Loucy (cell line): ENCODE data around the gene CPZ.

Experiments used
- H2AFZ ChIP-seq: fragments of 200-600 bp; sonication (generic); 2 replicates; pipeline ENCODE4 v1.6.0; 2016; ENCODE audit warnings: antibody characterized with exemption, mild to moderate bottlenecking, low read length, moderate library complexity
- H3F3A ChIP-seq: fragments of 200-600 bp; 2 replicates; pipeline ENCODE4 v1.6.0; 2016; ENCODE audit warnings: antibody characterized with exemption, low read depth, mild to moderate bottlenecking
- H3K27me3 ChIP-seq: fragments of 200-600 bp; sonication (generic); 2 replicates; pipeline ENCODE4 v1.6.1; 2014; ENCODE audit warnings: low read length, mild to moderate bottlenecking; ENCODE audit not compliant: insufficient read depth, poor library complexity, severe bottlenecking
- H3K36me3 ChIP-seq: fragments of 200-600 bp; sonication (generic); 2 replicates; pipeline ENCODE4 v1.6.1; 2016; ENCODE audit warnings: low read length; ENCODE audit not compliant: insufficient read depth
- H3K4me1 ChIP-seq: fragments of 200-600 bp; sonication (generic); 2 replicates; pipeline ENCODE4 v1.5.1; 2014; ENCODE audit warnings: low read length, mild to moderate bottlenecking; ENCODE audit not compliant: insufficient read depth, poor library complexity, severe bottlenecking
- H3K4me2 ChIP-seq: fragments of 200-600 bp; sonication (generic); 2 replicates; pipeline ENCODE4 v1.6.0; 2014; ENCODE audit warnings: antibody characterized with exemption, low read length, low read depth, mild to moderate bottlenecking; ENCODE audit not compliant: poor library complexity, severe bottlenecking
- H3K4me3 ChIP-seq: fragments of 200-600 bp; sonication (generic); 2 replicates; pipeline ENCODE4 v1.5.1; 2014; ENCODE audit warnings: low read length, mild to moderate bottlenecking, mixed read lengths; ENCODE audit not compliant: poor library complexity, severe bottlenecking
- H3K79me2 ChIP-seq: fragments of 200-600 bp; sonication (generic); 2 replicates; pipeline ENCODE4 v1.6.1; 2014; ENCODE audit warnings: low read length; ENCODE audit not compliant: insufficient read depth
- H3K9ac ChIP-seq: fragments of 200-600 bp; sonication (generic); 2 replicates; pipeline ENCODE4 v1.6.0; 2014; ENCODE audit warnings: mild to moderate bottlenecking, low read depth, low read length, moderate library complexity; ENCODE audit not compliant: poor library complexity, severe bottlenecking
- H3K9me2 ChIP-seq: fragments of 200-600 bp; sonication (generic); replicated peaks from 2 replicates; pipeline ENCODE4 v1.6.1; 2016; ENCODE audit warnings: low read depth, low read length, mixed read lengths
- H3K9me3 ChIP-seq: fragments of 200-600 bp; sonication (generic); 2 replicates; pipeline ENCODE4 v1.6.1; 2014; ENCODE audit warnings: mild to moderate bottlenecking, antibody characterized with exemption, low read length, low read depth; ENCODE audit not compliant: insufficient read depth
- H4K20me1 ChIP-seq: fragments of 200-600 bp; sonication (generic); 2 replicates; pipeline ENCODE4 v1.6.0; 2014; ENCODE audit warnings: antibody characterized with exemption, low read length, mild to moderate bottlenecking; ENCODE audit not compliant: insufficient read depth, poor library complexity, severe bottlenecking
- EZH2phosphoT487 ChIP-seq: fragments of 200-600 bp; IDR thresholded peaks from 2 replicates; pipeline ENCODE4 v1.6.1; 2018; ENCODE audit warnings: antibody characterized with exemption, mild to moderate bottlenecking, moderate library complexity, borderline replicate concordance
- TF ChIP-seq, protein P1 (sequence below): fragments of 200-600 bp; sonication (generic); conservative IDR thresholded peaks from 2 replicates; pipeline ENCODE4 v1.5.1; 2014; ENCODE audit warnings: mild to moderate bottlenecking, antibody characterized with exemption, low read length

CPZ gene

DNA sequence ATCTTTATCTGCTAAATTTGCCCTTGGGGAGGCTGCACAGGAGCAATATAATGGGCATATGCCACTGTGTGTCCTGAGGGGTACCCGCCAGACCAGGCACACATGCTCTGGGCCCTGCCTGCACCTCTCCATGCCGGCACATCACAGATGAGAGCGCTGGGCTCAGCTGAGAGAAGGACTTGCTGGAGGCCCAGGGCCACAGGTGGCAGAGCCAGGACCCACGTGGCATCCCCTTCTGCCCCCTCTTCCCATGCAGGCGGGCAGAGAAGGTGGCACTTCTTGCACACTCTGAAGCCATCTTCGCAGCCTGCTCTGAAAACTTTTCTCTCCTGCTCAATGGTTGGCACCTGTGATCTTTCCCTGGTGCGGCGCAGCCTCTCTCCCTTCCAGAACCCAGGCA lies 20.1 kb downstream of the CPZ start:
- H3K9me2 ChIP-seq = no peaks in the 10 kb centered on the region
- no peaks in the 10 kb centered on the region for H3F3A ChIP-seq
- no peaks in the 10 kb centered on the region for H3K27me3 ChIP-seq
- H3K4me3 ChIP-seq = no peak overlapping the region
- H3K4me2 ChIP-seq = no peak overlapping the region
- no peaks in the 10 kb centered on the region for H3K36me3 ChIP-seq
- no peak for TF ChIP-seq EZH2phosphoT487
- TF ChIP-seq, protein P1, sequence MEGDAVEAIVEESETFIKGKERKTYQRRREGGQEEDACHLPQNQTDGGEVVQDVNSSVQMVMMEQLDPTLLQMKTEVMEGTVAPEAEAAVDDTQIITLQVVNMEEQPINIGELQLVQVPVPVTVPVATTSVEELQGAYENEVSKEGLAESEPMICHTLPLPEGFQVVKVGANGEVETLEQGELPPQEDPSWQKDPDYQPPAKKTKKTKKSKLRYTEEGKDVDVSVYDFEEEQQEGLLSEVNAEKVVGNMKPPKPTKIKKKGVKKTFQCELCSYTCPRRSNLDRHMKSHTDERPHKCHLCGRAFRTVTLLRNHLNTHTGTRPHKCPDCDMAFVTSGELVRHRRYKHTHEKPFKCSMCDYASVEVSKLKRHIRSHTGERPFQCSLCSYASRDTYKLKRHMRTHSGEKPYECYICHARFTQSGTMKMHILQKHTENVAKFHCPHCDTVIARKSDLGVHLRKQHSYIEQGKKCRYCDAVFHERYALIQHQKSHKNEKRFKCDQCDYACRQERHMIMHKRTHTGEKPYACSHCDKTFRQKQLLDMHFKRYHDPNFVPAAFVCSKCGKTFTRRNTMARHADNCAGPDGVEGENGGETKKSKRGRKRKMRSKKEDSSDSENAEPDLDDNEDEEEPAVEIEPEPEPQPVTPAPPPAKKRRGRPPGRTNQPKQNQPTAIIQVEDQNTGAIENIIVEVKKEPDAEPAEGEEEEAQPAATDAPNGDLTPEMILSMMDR = no peak
- no peak overlapping the region for H3K9ac ChIP-seq
- H2AFZ ChIP-seq = no peak overlapping the region
- H3K9me3 ChIP-seq = peaks cover 5% of the 10 kb centered on the region; the same call in 1 of the 2 replicates
- no peaks in the 10 kb centered on the region for H3K4me1 ChIP-seq
- H4K20me1 ChIP-seq = no peaks in the 10 kb centered on the region
- no peaks in the 10 kb centered on the region for H3K79me2 ChIP-seq

DNA sequence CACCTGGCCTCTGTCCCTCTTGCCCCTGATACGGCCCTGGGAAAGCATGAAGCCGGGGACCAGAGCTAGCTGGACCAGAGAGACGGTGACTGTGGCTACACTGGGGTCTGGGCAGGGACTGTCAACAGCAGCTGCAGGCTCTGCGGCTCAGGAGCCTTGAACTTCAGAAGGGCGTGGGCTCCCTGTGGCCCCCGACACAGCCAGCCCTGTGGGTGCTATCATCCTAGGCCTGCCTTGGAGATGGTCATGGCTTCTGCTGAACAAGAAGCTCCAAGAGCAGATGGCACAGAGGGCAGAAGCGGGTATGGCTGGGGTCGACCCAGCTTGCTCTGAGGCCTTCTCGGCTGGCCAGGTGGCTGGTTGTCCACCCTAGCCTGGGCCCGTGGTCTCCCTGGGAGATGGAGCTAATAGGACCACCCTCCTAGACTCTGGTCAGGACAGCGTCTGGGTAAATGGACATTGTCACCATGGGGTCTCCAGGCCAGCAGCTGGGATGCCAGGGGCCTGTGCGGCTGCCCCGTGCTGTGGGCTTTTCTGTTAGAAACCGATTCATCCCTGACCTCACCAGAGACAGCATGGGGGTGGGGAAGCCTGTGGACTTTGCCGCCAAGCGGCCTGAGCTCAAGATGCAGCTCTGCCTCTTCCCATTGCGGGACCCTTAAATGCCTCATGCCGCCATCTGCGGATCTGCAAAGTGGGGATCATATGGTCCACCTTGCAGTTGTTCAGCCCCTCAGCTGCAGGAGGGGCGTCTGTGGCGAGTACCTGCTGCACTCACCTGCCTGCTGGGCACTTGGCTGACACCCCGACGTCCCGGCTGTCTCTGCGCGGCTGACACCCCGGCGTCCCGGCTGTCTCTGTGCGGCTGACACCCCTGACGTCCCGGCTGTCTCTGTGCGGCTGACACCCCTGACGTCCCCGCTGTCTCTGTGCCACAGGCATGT lies 21.1 kb downstream of the CPZ start:
- Histone ChIP-seq H3K4me1 (no peaks in the 10 kb centered on the region), H3F3A (no peaks in the 10 kb centered on the region), H3K27me3 (no peaks in the 10 kb centered on the region), H3K9ac (no peak overlapping the region), H3K79me2 (no peaks in the 10 kb centered on the region), H3K9me2 (no peaks in the 10 kb centered on the region), H3K36me3 (no peaks in the 10 kb centered on the region), H3K4me2 (no peak overlapping the region), H4K20me1 (no peaks in the 10 kb centered on the region), H3K9me3 (peaks cover 8% of the 10 kb centered on the region; the same call in 1 of the 2 replicates), H3K4me3 (no peak overlapping the region), H2AFZ (no peak overlapping the region)
- no peak for TF ChIP-seq EZH2phosphoT487
- TF ChIP-seq, protein P1 = no peak

DNA sequence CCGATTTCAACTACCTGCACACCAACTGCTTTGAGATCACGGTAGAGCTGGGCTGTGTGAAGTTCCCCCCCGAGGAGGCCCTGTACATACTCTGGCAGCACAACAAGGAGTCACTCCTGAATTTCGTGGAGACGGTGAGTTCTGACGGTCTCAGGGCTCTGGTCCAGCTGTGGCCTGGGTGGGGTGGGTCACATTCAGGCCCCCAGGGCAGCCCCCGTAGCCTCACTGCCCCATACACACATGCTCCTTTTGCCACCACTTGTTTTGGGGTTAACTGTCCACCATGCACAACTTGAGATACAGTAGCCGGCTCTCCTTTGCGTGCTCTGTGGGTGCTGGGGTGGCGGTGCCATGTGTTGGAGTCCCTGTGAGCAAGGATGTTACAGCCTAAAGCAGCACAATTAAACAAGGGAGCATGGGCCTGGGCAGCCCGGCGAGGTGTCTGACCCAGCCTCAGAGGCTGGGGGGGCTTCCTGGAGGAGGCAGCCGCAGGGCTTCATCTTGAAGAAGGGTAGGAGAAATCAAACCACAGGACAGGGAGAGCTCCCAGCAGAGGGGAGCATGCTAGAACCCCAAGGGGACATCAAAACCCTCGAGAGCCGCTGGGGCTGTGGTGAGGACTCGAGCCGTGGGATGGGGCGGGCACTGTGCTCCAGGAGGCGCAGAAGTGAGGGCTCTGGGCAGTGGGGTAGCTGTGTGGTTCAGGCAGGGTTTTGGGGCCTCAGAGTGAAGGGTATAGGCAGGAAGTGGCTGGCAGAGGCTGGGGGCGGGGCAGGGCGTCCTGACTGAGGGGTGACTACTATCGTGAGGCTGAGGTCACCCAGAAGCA lies 22.0 kb downstream of the CPZ start:
- H3K9me3 ChIP-seq = peaks cover 8% of the 10 kb centered on the region; the same call in 1 of the 2 replicates
- H2AFZ ChIP-seq = no peak overlapping the region
- no peak overlapping the region for H3K9ac ChIP-seq
- no peaks in the 10 kb centered on the region for H4K20me1 ChIP-seq
- no peaks in the 10 kb centered on the region for H3K79me2 ChIP-seq
- TF ChIP-seq, protein P1 = no peak
- TF ChIP-seq EZH2phosphoT487 = no peak
- no peaks in the 10 kb centered on the region for H3K27me3 ChIP-seq
- no peaks in the 10 kb centered on the region for H3K4me1 ChIP-seq
- no peak overlapping the region for H3K4me2 ChIP-seq
- no peaks in the 10 kb centered on the region for H3K9me2 ChIP-seq
- no peak overlapping the region for H3K4me3 ChIP-seq
- H3K36me3 ChIP-seq = no peaks in the 10 kb centered on the region
- no peaks in the 10 kb centered on the region for H3F3A ChIP-seq
